PC-9 (cell line): ENCODE data around the gene ZNF80. TPM values are rescaled to one million over a fixed set of nuclear protein-coding genes. Genes with fewer than 3 reads are reported as not detected.

Source experiments
- BruUV-seq: library from RNA; stranded (reverse); fragments of 400-500 nt; replicated peaks from 2 replicates; lab custom pipeline; 2021; lab: Mats Ljungman, UMichigan
- CTCF ChIA-PET: fragments of 300-600 bp; sonication (Branson Sonifier 250); formaldehyde crosslinking; loops from one replicate; lab custom pipeline; 2022; ENCODE audit warnings: antibody characterized with exemption; lab: Charles Lee
- POLR2A ChIA-PET: fragments of 300-600 bp; sonication (Branson Sonifier 250); formaldehyde crosslinking; loops from one replicate; lab custom pipeline; 2022; ENCODE audit warnings: antibody characterized with exemption; ENCODE audit not compliant: unreplicated experiment; lab: Charles Lee
- DNase-seq, 2 experiments: peaks; one replicate each; pipeline versions ENCODE4 v3.0.0 to v3.0.0-alpha.2; 2015 to 2022; ENCODE audit warnings: mixed read lengths in 1 of 2
- H2AFZ ChIP-seq: fragments of 200-600 bp; sonication (generic); 2 replicates; pipeline ENCODE4 v1.8.1; 2017; ENCODE audit warnings: antibody characterized with exemption
- H3F3A ChIP-seq: fragments of 200-600 bp; sonication (generic); 2 replicates; pipeline ENCODE4 v1.8.1; 2017; ENCODE audit warnings: antibody characterized with exemption, mild to moderate bottlenecking, low read depth; ENCODE audit not compliant: insufficient read depth
- H3K27ac ChIP-seq: fragments of 200-600 bp; sonication (generic); 2 replicates; pipeline ENCODE4 v1.6.1; 2016; ENCODE audit warnings: mixed run types
- H3K27me3 ChIP-seq: fragments of 200-600 bp; sonication (generic); 2 replicates; pipeline ENCODE4 v1.6.1; 2016; ENCODE audit warnings: low read depth, mixed run types; ENCODE audit not compliant: insufficient read depth
- H3K36me3 ChIP-seq: fragments of 200-600 bp; sonication (generic); 2 replicates; pipeline ENCODE4 v1.6.1; 2016; ENCODE audit warnings: low read depth, mixed run types
- H3K4me1 ChIP-seq: fragments of 200-600 bp; sonication (generic); replicated peaks from 2 replicates; pipeline ENCODE4 v1.6.1; 2016; ENCODE audit warnings: mixed run types; ENCODE audit not compliant: insufficient read depth
- H3K4me2 ChIP-seq: fragments of 200-600 bp; sonication (generic); 2 replicates; pipeline ENCODE4 v1.6.1; 2017; ENCODE audit warnings: mixed run types
- H3K4me3 ChIP-seq: fragments of 200-600 bp; sonication (generic); 2 replicates; pipeline ENCODE4 v1.6.1; 2016; ENCODE audit warnings: mixed run types
- H3K79me2 ChIP-seq: fragments of 200-600 bp; sonication (generic); 2 replicates; pipeline ENCODE4 v1.6.1; 2017; ENCODE audit warnings: low read depth, mixed run types
- H3K9me2 ChIP-seq: fragments of 200-600 bp; sonication (generic); 2 replicates; pipeline ENCODE4 v1.8.1; 2017; ENCODE audit warnings: mild to moderate bottlenecking; ENCODE audit not compliant: insufficient read depth
- H3K9me3 ChIP-seq: fragments of 200-600 bp; sonication (generic); 2 replicates; pipeline ENCODE4 v1.8.1; 2016; ENCODE audit warnings: low read depth; ENCODE audit not compliant: insufficient read depth
- H4K20me1 ChIP-seq: fragments of 200-600 bp; sonication (generic); 2 replicates; pipeline ENCODE4 v1.8.1; 2017; ENCODE audit not compliant: insufficient read depth
- CTCF ChIP-seq: fragments of 200-600 bp; sonication (generic); conservative IDR thresholded peaks from 2 replicates; pipeline ENCODE4 v1.6.1; 2017; ENCODE audit warnings: mixed run types, antibody characterized with exemption, mild to moderate bottlenecking, moderate library complexity
- EZH2 ChIP-seq: fragments of 200-600 bp; sonication (generic); IDR thresholded peaks from 2 replicates; pipeline ENCODE4 v1.8.0; 2017; ENCODE audit warnings: antibody characterized with exemption, low read depth
- intact Hi-C: fragments of 100-400 bp; cut with micrococcal nuclease; formaldehyde crosslinking; loops from one replicate; pipeline ENCODE4 v1.10.0; 2022; ENCODE audit not compliant: unreplicated experiment
- total RNA-seq: library from RNA; stranded (reverse); gene quantifications from 2 replicates; pipeline ENCODE4 v1.2.3, GENCODE V29; 2021

The ZNF80 gene
- total RNA-seq, 1 experiment from 2014 or later = not detected

DNA sequence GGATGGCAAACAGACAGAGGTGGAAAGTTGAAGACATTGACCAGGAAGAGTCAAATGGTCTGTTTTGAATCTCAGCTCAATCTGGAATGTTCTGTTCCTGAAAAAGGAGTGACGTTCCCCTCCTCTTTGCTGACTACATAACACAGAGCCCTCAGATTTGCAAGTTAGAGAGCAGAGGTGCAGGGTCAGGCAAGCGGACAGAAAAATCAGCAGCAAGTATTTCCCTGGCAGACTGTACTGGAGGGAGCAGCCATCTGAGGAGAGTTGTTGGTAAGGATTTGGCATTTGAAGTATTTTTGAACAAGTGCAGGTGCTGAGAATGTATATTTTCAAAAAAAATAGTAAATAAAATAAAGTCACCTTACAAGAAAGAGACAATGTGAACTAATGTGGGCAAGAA is 17.6 kb downstream of the ZNF80 start:
- CTCF ChIA-PET = no interaction called here
- intact Hi-C loops = no loop called here
- Histone ChIP-seq H2AFZ (no peak overlapping the region), H3K4me1 (no peaks in the 10 kb centered on the region), H3K27ac (no peak overlapping the region), H3K36me3 (no peaks in the 10 kb centered on the region), H3K4me2 (no peak overlapping the region), H3K9me2 (no peaks in the 10 kb centered on the region), H3K79me2 (no peaks in the 10 kb centered on the region), H3K27me3 (peaks cover 10% of the 10 kb centered on the region; the same call in 1 of the 2 replicates), H3F3A (no peaks in the 10 kb centered on the region), H4K20me1 (no peaks in the 10 kb centered on the region), H3K4me3 (no peak overlapping the region), H3K9me3 (peaks cover under 1% of the 10 kb centered on the region; the same call in 1 of the 2 replicates)
- no TSS peak for BruUV-seq
- TF ChIP-seq EZH2 (no peak), CTCF (no peak)
- POLR2A ChIA-PET = no interaction called here
- DNase-seq = no peak

GRCh38 chr3:114218578-114219185 is 18.7 kb downstream of the ZNF80 start:
- Histone ChIP-seq H3K27ac (no peak overlapping the region), H3F3A (no peaks in the 10 kb centered on the region), H4K20me1 (no peaks in the 10 kb centered on the region), H3K4me3 (no peak overlapping the region), H3K27me3 (peaks cover 10% of the 10 kb centered on the region; the same call in 1 of the 2 replicates), H3K9me2 (no peaks in the 10 kb centered on the region), H3K4me2 (no peak overlapping the region), H3K9me3 (no peaks in the 10 kb centered on the region), H3K4me1 (no peaks in the 10 kb centered on the region), H3K79me2 (no peaks in the 10 kb centered on the region), H3K36me3 (no peaks in the 10 kb centered on the region), H2AFZ (no peak overlapping the region)
- no peak for TF ChIP-seq CTCF
- no peak for TF ChIP-seq EZH2
- ChIA-PET POLR2A (no interaction called here), CTCF (no interaction called here)
- no peak for DNase-seq
- intact Hi-C loops = no loop called here
- no TSS peak for BruUV-seq

GRCh38 chr3:114218006-114218405 is 19.4 kb downstream of the ZNF80 start:
- intact Hi-C loops = no loop called here
- Histone ChIP-seq H3K79me2 (no peaks in the 10 kb centered on the region), H3K9me3 (no peaks in the 10 kb centered on the region), H2AFZ (no peak overlapping the region), H3K4me3 (no peak overlapping the region), H3K4me1 (no peaks in the 10 kb centered on the region), H3K27ac (no peak overlapping the region), H3K4me2 (no peak overlapping the region), H4K20me1 (no peaks in the 10 kb centered on the region), H3K9me2 (no peaks in the 10 kb centered on the region), H3K27me3 (peaks cover 10% of the 10 kb centered on the region; the same call in 1 of the 2 replicates), H3K36me3 (no peaks in the 10 kb centered on the region), H3F3A (no peaks in the 10 kb centered on the region)
- POLR2A ChIA-PET = no interaction called here
- BruUV-seq = no TSS peak
- CTCF ChIA-PET = no interaction called here
- TF ChIP-seq EZH2 (no peak), CTCF (no peak)
- no peak for DNase-seq
